T follicular helper cell (primary cell): ENCODE data around the gene FER.
"Not testable (repeated sequence)": the region's sequence is repeated elsewhere in the genome, so short reads cannot be mapped to it uniquely, and the experiment has no call there.

Source experiments
- DNase-seq: peaks from one replicate; pipeline ENCODE4 v3.0.0-alpha.2; 2020; ENCODE audit warnings: low read depth

Gene FER

DNA sequence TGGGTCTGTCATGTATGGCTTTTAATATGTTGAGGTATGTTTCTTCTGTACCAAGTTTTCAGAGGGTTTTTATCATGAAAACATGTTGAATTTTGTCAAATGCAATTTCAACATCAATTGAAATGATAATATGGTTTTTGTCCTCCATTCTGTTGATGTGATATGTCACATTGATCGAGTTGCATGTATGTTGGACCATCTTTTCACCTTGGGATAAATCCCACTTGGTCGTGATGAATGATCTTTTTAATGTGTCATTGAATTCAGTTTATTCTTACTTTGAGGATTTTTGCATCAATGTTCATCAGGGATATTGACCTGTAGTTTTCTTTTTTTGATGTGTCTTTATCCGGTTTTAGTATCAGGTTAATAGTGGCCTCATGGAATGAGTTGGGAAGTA is 373.5 kb downstream of the FER start:
- DNase-seq: no peak

DNA sequence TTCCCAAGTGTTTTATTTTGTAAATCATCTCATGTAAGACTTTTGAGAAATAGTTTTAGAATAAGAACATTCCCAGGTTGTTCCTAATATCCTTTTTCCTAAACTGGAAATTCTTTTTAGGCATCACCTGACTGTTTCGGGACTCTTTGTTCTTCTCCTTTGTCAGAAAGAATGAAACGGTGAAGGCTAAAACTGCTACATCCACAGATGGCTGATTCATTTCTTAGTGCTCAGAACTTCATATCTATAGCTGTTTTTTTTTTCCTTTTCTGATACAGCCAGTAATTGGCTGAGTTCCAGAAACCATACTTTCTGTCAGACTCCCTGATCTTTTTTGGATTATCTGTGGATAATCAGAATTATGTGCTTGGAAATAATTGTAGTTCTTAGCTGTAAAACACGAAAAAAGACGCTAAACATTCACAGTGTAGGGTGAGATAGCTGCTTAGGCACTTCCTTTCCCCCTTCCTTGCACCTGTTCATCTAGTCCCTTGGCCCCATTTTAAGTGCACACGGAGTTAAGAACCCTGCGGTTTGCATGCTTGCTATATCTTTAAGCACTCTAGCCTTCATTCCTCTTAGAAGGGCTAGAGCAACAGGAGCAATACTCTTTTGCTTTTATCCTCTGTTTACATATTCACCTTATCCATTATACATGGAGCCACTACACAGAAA is 378.2 kb downstream of the FER start:
- no peak for DNase-seq

GRCh38 chr5:109126481-109126880 is 378.8 kb downstream of the FER start:
- DNase-seq: no peak

- no peak for DNase-seq
Measured at GRCh38 chr5:109136906-109137305, 389.2 kb downstream of the FER start.

DNA sequence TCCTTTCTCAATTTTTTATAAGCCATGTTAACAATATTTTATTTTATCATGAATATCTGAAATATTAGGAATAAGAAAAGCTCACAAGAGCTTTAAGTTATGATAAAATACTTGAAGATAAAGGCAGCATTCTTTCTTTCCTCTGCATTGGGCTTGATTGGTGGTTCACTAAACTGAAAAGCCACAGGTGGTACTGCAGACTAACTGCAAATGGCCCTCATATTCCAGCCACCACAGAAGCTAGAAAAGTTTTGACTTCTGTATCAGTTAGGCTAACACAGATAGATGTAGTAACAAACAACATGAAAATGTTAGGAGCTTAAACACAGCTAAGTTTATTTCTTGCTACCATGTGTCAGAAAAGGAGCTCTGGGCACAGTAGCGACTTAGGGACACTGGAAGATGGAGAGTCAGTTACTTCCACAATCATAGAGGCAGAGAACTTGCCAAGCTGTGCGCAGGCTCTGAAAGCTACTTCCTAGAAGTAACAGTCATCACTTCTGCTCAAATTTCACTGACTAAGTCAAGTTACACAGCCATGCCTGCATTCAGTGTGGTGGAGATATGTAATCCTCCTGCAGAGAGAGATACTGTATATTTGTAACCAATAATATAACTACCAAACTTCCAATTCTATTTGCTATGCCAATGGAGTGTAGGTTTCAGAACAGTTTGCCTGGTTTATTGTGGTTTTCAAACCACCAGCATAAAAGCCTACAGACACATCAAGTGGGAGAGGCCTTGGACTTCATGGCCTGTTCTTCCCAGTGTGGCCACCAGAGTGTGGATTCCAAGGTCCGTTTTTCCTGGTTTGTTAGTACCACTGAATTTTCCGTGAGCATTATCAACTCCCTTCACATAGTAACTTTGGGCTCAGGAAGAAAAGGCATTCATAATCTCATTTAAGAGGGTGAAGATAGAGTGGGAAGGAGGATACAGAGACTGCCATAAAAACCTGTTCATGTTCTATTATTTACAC is 393.8 kb downstream of the FER start:
- no peak for DNase-seq

DNA sequence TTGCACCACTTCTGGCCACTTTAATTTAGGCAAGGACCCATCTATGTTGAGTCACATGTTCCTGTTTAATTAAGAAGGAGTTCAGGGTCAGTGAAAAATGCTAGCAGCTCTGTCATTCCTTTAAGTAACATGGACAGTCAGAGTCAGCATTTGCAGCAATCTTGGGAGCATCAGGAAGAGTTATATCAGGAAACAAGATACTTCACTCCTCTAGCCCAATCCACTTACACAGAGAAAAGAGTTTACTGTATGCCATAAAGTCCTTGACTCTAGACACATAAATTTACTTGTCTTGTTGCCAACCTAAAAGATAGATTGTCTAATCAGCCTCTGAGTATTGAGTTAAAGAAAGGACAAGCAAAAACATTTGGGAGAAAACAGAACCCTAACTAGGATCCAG is 395.3 kb downstream of the FER start:
- DNase-seq: no peak

GRCh38 chr5:109145139-109145538 is 397.4 kb downstream of the FER start:
- no peak for DNase-seq

DNA sequence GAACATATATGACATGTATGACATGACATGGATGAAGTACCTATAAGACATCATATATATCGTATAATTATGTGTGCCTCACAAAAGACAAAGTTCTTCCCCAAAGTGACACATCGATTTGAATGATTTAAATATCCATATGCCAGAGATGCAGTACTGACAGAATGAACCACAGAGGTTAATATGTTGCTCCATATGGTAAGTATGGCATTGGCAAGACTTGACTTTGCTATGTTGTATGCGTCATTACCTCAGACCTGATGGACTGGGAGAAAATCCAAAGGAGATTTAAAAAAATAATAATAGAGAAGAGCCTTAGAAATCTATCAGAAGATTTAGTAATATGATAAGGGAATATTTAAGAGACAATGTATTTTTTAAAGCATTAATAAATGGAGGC is 398.9 kb downstream of the FER start:
- no peak for DNase-seq

- no peak for DNase-seq
Measured at GRCh38 chr5:109152565-109152964, 404.9 kb downstream of the FER start.

GRCh38 chr5:109155625-109156024 is 407.9 kb downstream of the FER start:
- DNase-seq: no peak

- no peak for DNase-seq
Measured at GRCh38 chr5:109156885-109157284, 409.2 kb downstream of the FER start.

DNA sequence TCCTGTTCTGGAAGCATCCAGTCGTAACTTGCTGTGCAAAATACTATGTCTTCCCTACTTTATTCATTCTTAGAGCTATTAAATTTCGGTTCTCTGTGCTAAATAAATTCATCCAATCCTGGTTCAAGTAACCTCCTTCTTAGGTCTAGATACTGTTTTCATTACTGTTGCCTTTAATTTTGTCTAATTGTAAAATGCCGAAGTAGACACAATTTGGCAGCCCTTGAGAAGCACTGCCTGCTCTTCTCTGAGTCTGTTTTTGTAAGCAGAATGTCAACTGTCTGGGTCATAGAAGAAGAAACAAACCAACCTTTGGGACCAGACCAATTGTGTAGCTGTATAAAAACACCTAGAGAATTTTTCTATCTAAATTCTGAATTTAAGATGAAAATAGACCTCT is 412.8 kb downstream of the FER start:
- no peak for DNase-seq

- no peak for DNase-seq
Measured at GRCh38 chr5:109161914-109162683, 414.4 kb downstream of the FER start.

- no peak for DNase-seq
Measured at GRCh38 chr5:109163336-109163735, 415.6 kb downstream of the FER start.

DNA sequence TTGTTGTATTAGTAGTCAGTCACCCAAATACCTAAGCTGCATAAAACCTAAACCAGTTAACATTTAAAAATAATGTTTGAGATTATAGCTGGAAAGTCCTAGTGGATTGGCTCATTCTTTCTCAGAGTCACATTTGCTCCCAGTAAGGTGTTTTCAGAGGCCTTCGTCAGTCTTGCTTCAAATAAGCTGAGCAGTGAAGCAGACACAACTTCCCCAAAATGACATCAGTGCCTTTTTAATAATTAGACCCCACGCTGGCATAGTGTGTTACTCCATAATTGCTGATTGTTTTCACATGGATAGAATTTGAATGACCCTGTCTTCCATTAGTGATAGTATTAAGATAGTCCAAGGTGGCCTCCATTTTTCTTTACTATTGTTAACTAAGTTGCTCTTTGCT is 416.3 kb downstream of the FER start:
- DNase-seq: no peak

DNA sequence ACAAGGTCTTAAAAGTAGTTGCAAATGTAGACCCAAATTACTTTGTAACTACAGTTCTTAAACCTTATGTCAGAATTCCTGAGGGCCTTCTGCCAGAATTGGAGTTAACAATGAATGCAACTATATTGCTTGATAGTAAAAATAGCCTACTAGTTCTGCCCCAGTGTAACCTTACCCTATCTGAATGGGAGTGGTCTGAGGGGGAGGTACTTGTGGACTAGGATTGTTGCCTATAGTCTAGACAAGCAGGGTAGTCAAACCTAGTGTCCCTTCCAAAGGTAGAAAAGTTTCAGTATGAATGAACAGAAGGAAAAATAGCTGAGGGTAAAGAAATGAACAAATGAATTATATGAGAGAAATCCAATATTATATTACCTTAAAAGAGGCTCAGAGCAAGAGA is 419.9 kb downstream of the FER start:
- DNase-seq: no peak

DNA sequence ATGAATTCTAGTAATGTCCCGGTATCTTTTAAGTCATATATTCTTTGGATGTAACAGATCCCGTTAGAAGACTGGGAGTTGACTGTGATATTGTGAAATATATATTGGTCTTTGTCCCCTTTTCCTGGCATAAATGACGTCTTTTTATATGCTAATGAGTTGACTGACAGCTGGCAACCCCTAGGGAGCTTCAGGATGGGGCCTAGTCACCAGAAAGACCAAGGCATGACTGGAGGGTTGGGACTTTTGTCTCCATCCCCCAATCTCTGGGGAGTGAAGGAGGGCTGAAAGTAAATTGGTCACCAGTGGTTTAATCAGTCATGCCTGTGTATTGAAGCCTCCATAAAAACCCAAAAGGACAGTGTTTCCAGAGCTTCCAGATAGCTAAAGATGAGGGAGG is 420.5 kb downstream of the FER start:
- no peak for DNase-seq

DNA sequence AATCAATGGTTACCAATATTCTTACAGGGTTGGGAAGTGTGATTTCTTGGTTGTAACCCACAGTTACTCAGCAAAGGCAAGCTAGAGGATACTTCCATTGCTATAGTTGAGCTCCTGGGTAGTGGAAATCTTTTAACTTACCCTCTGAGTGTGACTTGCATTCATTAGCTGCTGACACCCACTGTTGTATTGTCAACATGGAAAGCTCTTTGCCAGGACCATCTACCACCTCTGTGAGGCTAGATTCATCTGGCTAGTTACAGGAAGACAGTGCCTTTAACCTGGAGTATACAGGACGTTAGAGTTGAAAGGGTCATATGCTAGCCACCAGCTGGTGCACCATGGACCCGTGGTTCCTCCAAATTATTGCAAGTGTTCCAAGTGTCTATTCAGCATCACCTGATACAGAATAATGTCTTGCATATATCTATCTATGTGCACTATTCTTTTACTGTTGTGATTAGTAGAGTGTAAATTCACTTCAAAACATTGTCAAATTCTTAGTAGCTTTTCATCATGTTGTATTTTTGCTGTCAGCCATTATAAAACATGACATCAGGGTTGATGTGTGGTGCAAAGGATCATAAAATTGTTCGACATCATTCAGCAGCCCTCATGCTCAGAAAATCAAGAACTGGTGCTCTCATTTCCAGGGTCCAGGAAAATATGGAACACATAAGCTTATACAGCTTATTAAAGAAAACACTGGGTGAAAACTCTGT is 423.1 kb downstream of the FER start:
- DNase-seq: no peak

DNA sequence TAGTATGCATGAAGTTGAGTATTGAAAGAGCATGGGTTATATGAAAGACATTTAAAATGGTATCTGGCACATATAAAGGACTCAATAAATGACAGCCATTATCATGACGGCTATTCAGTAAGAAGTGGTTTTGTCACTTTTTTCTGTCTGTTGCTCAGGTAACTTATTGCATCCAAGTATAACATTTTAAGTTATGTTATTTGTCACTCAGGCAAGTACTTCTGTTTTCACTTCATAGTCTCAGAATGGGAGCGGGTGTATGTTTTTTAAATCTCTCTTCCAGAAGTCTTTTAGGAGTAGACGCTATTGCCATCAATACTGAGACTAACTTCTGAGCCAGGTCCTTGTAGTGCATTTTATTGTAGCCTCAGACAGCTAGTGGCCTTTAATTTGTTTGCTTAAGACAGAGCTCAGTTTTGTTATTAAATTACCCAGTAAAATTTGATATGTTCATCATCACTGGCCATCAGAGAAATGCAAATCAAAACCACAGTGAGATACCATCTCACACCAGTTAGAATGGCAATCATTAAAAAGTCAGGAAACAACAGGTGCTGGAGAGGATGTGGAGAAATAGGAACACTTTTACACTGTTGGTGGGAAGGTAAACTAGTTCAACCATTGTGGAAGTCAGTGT is 423.9 kb downstream of the FER start:
- DNase-seq: not testable (repeated sequence)

DNA sequence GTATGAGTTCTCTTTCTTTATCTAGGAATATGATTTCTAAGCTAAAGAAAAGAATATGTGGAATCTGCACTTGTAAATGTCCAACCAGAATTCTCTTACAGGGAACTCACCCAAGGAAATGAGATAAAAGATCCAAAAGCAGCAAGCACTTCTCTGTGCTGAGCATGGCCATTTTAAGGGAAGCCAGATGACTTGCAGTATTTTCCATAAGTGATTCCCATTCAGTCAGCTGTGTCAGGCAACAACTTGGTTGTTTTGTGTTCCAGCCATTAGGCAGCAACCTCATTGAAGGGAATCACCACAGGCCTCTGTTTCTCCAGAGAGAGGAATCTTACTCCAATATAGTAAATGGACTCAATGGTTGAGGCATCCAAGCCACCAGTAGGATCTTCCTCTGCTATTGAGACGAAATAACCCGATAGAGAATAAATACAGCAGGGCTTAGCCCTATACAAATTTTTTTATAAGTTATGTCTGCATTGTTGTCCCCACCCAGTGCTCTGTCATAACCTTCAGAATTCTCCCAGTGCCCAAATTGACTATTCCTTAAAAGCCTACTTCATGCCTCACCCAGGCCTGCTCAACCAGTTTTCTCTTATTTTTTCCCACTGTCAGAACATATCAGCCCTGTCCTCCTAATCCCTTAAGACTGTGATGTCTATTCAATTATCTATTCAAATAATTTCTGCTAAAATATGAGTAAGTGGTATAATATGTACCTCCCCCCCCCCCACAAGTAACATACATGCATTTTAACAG is 425.5 kb downstream of the FER start:
- no peak for DNase-seq

DNA sequence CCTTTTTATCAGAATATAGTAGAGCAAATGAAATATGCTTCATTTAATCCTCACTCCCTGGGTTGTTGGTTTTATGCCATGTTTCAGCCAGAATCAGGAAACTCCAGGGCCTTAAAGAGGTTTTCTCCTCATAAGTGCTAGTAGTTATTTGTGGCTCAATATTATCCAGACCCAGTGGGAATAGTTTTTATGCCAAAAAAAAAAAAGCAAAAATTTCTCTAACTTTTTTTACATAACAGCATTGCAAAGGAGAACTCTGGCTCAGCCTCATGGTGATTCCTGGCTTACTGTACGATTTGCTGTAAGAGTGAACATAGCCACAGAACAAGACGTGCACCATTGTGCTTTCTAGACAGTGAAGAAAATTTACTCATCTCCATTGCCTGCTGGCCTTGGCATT is 429.5 kb downstream of the FER start:
- DNase-seq: no peak
